H1 (cell line): Measurements from ENCODE around the gene UVSSA. TPM values are rescaled to one million over a fixed set of nuclear protein-coding genes. Genes with fewer than 3 reads are reported as not detected.

Experiments
- CTCF ChIA-PET: fragments of 300-600 bp; sonication (Branson Sonifier 250); formaldehyde crosslinking; loops from one replicate; lab custom pipeline; 2021; ENCODE audit not compliant: partially characterized antibody; lab: Charles Lee
- POLR2A ChIA-PET: fragments of 300-600 bp; sonication (Branson Sonifier 250); formaldehyde crosslinking; loops from one replicate; lab custom pipeline; 2021; ENCODE audit warnings: inconsistent platforms; ENCODE audit not compliant: partially characterized antibody; lab: Charles Lee
- DNase-seq, 2 experiments: peaks; one replicate each; pipeline versions ENCODE4 v3.0.0 to v3.0.0-alpha.2; 2010 to 2022; ENCODE audit warnings: low spot score in 2 of 2, low read depth in 1 of 2, mixed read lengths in 1 of 2
- FAIRE-seq: peaks from 2 replicates; lab custom pipeline; 2011; peaks lifted over from hg19 to GRCh38; lab: Jason Lieb, UNC
- H2AFZ ChIP-seq: 2 replicates; pipeline ENCODE4 v1.8.1; 2012; ENCODE audit warnings: low read length, inconsistent platforms
- H2AK5ac ChIP-seq: 2 replicates; pipeline ENCODE4 v1.6.1; 2013; ENCODE audit warnings: low read depth, low read length
- H2BK120ac ChIP-seq: replicated peaks from 2 replicates; pipeline ENCODE3; 2013; ENCODE audit warnings: low read depth, low read length, inconsistent platforms
- H2BK12ac ChIP-seq: 2 replicates; pipeline ENCODE4 v1.6.1; 2013; ENCODE audit warnings: low read depth, low read length
- H2BK15ac ChIP-seq: 2 replicates; pipeline ENCODE4 v1.6.1; 2013; ENCODE audit warnings: low read length
- H2BK20ac ChIP-seq: 2 replicates; pipeline ENCODE4 v1.6.1; 2013; ENCODE audit warnings: low read length
- H2BK5ac ChIP-seq: 2 replicates; pipeline ENCODE4 v1.6.1; 2013; ENCODE audit warnings: low read depth, low read length
- H3K14ac ChIP-seq: 2 replicates; pipeline ENCODE4 v1.6.1; 2013; ENCODE audit warnings: inconsistent platforms; ENCODE audit not compliant: insufficient read length
- H3K18ac ChIP-seq: 2 replicates; pipeline ENCODE4 v1.6.1; 2013; ENCODE audit warnings: low read length; ENCODE audit errors: extremely low read depth
- H3K23ac ChIP-seq: 2 replicates; pipeline ENCODE4 v1.6.1; 2013; ENCODE audit warnings: inconsistent platforms; ENCODE audit not compliant: insufficient read length
- H3K23me2 ChIP-seq: 2 replicates; pipeline ENCODE4 v1.6.1; 2013; ENCODE audit warnings: low read depth, low read length
- H3K27ac ChIP-seq: 2 replicates; pipeline ENCODE4 v1.6.1; 2011; ENCODE audit warnings: low read depth, low read length, inconsistent platforms
- H3K27me3 ChIP-seq, 4 experiments: replicated peaks in 1 of 4; 1 replicate in 1 of 4; 2 replicates in 3 of 4; pipeline versions ENCODE4 v1.6.1 to v1.8.1; 2011 to 2013; ENCODE audit warnings: low read length in 3 of 4, mild to moderate bottlenecking in 3 of 4, inconsistent platforms in 2 of 4, mixed read lengths in 2 of 4, moderate library complexity in 1 of 4; ENCODE audit not compliant: control insufficient read depth in 3 of 4, insufficient read depth in 3 of 4; ENCODE audit errors: extremely low read depth in 1 of 4
- H3K36me3 ChIP-seq, 4 experiments: 2 replicates each; pipeline versions ENCODE4 v1.6.1 to v1.8.1; 2011 to 2013; ENCODE audit warnings: mild to moderate bottlenecking in 4 of 4, low read length in 3 of 4, moderate library complexity in 2 of 4, control low read depth in 1 of 4, inconsistent platforms in 1 of 4; ENCODE audit not compliant: insufficient read depth in 4 of 4, control insufficient read depth in 2 of 4
- H3K4ac ChIP-seq: replicated peaks from 2 replicates; pipeline ENCODE3; 2013; ENCODE audit warnings: low read length, low read depth, mixed read lengths, inconsistent platforms; ENCODE audit not compliant: insufficient read length
- H3K4me1 ChIP-seq, 4 experiments: replicated peaks in 1 of 4; 1 replicate in 1 of 4; 2 replicates in 3 of 4; pipeline versions ENCODE4 v1.6.1 to v1.8.1; 2011 to 2013; ENCODE audit warnings: low read length in 3 of 4, inconsistent platforms in 2 of 4, mixed read lengths in 1 of 4; ENCODE audit not compliant: insufficient read depth in 4 of 4, control insufficient read depth in 3 of 4
- H3K4me2 ChIP-seq, 2 experiments: 2 replicates each; pipeline versions ENCODE4 v1.6.1 to v1.8.1; 2011 to 2013; ENCODE audit warnings: low read depth in 2 of 2, low read length in 2 of 2, control low read depth in 1 of 2, inconsistent platforms in 1 of 2, mild to moderate bottlenecking in 1 of 2; ENCODE audit not compliant: insufficient read depth in 1 of 2
- H3K4me3 ChIP-seq, 4 experiments: fragments of 200-600, 300-600 bp in 1 of 4; sonication (generic), shearing (Covaris generic), sonication (Bioruptor Twin) in 1 of 4; 2 replicates each; pipeline versions ENCODE4 v1.5.1 to v1.8.1; 2011 to 2016; ENCODE audit warnings: low read length in 4 of 4, low read depth in 3 of 4, control low read depth in 2 of 4, inconsistent platforms in 2 of 4, mild to moderate bottlenecking in 2 of 4, mixed read lengths in 1 of 4, moderate library complexity in 1 of 4; ENCODE audit not compliant: insufficient read depth in 2 of 4; ENCODE audit errors: extremely low read depth in 1 of 4
- H3K56ac ChIP-seq: replicated peaks from 2 replicates; pipeline ENCODE3; 2013; ENCODE audit warnings: low read depth, mild to moderate bottlenecking, mixed read lengths, low read length, inconsistent platforms; ENCODE audit not compliant: insufficient read length
- H3K79me1 ChIP-seq: 2 replicates; pipeline ENCODE4 v1.6.1; 2013; ENCODE audit warnings: low read depth, low read length, control low read depth
- H3K79me2 ChIP-seq, 2 experiments: 2 replicates each; pipeline versions ENCODE4 v1.6.1 to v1.8.1; 2012 to 2013; ENCODE audit warnings: low read length in 2 of 2, mild to moderate bottlenecking in 2 of 2, inconsistent platforms in 1 of 2; ENCODE audit not compliant: insufficient read depth in 2 of 2, control insufficient read depth in 1 of 2
- H3K9ac ChIP-seq, 4 experiments: replicated peaks in 1 of 4; 1 replicate in 1 of 4; 2 replicates in 3 of 4; pipeline versions ENCODE4 v1.6.1 to v1.8.1; 2011 to 2013; ENCODE audit warnings: low read depth in 3 of 4, low read length in 3 of 4, control low read depth in 2 of 4, mild to moderate bottlenecking in 2 of 4, moderate library complexity in 2 of 4, inconsistent platforms in 1 of 4; ENCODE audit errors: extremely low read depth in 1 of 4
- H3K9me3 ChIP-seq, 2 experiments: 2 replicates each; pipeline versions ENCODE4 v1.6.1 to v1.8.1; 2012 to 2013; ENCODE audit warnings: mild to moderate bottlenecking in 2 of 2, moderate library complexity in 2 of 2, control low read depth in 1 of 2, inconsistent platforms in 1 of 2, low read depth in 1 of 2, low read length in 1 of 2, mixed read lengths in 1 of 2; ENCODE audit not compliant: insufficient read depth in 2 of 2
- H4K20me1 ChIP-seq, 2 experiments: replicated peaks in 1 of 2; 2 replicates each; pipeline versions ENCODE3 to v1.8.1; 2011 to 2013; ENCODE audit warnings: inconsistent platforms in 2 of 2, low read length in 2 of 2, mild to moderate bottlenecking in 1 of 2; ENCODE audit not compliant: insufficient read depth in 2 of 2, control insufficient read depth in 1 of 2
- H4K5ac ChIP-seq: 2 replicates; pipeline ENCODE4 v1.6.1; 2013; ENCODE audit warnings: low read length, low read depth, mixed read lengths, inconsistent platforms; ENCODE audit not compliant: insufficient read length
- H4K8ac ChIP-seq: 2 replicates; pipeline ENCODE4 v1.8.0; 2013; ENCODE audit warnings: mild to moderate bottlenecking, moderate library complexity, low read length, inconsistent platforms; ENCODE audit not compliant: insufficient read depth; ENCODE audit errors: extremely low read depth
- H4K91ac ChIP-seq: replicated peaks from 2 replicates; pipeline ENCODE3; 2013; ENCODE audit warnings: low read length, mixed read lengths, inconsistent platforms; ENCODE audit not compliant: insufficient read length
- CBX5 ChIP-seq: fragments of 300-800, 300-1000 bp; sonication (generic); IDR thresholded peaks from 2 replicates; pipeline ENCODE4 v1.7.1; 2016; ENCODE audit warnings: antibody characterized with exemption, low read length, low read depth
- JUN ChIP-seq: IDR thresholded peaks from 2 replicates; pipeline ENCODE4 v1.6.1; 2011; ENCODE audit warnings: low read depth, mild to moderate bottlenecking, improper control_type of control experiment, low read length
- YY1 ChIP-seq: IDR thresholded peaks from 2 replicates; pipeline ENCODE4 v1.6.1; 2011; ENCODE audit warnings: low read depth, mild to moderate bottlenecking, low read length
- WGBS, 2 experiments: shearing (Covaris generic) in 1 of 2; methylation state at CpG; one replicate each; pipeline versions ENCODE4 v1.1.6 to v1.1.7; 2013 to 2015; ENCODE audit warnings: low lambda C conversion rate in 2 of 2, mixed read lengths in 2 of 2, inconsistent platforms in 1 of 2, low coverage in 1 of 2, missing lambda C conversion rate in 1 of 2; ENCODE audit not compliant: insufficient replicate concordance in 2 of 2, insufficient coverage in 1 of 2, insufficient read length in 1 of 2; ENCODE audit errors: extremely low coverage in 1 of 2, missing lambda C conversion rate in 1 of 2; 5-methylcytosine and 5-hydroxymethylcytosine counted together
- polyA plus RNA-seq, 7 experiments: library from polyadenylated mRNA; depleted of rRNA in 3 of 7; stranded (reverse) in 5 of 7; unstranded in 2 of 7; fragments of >200 nt in 5 of 7; fragments of 200-250 nt in 2 of 7; gene quantifications; 1 replicate in 5 of 7; 2 replicates in 1 of 7; 4 replicates in 1 of 7; pipeline versions ENCODE4 v1.2.1 to v1.2.3, GENCODE V29; 2011 to 2013; ENCODE audit warnings: missing spikeins in 2 of 7, mixed read lengths in 2 of 7
- total RNA-seq: library from RNA; stranded (reverse); fragmentation: NEBNext Ultra II Directional; extraction: Animal tissue kit (Norgen Biotek cat#: 25700); gene quantifications from 2 replicates; pipeline ENCODE4 v1.2.1, GENCODE V29; 2021

UVSSA gene
- total and polyA plus RNA-seq, 2 of the 8 experiments (the other 6 are each of a cell fraction or from before 2014, with no cell fraction given), result 14.5 to 19.4 TPM

DNA sequence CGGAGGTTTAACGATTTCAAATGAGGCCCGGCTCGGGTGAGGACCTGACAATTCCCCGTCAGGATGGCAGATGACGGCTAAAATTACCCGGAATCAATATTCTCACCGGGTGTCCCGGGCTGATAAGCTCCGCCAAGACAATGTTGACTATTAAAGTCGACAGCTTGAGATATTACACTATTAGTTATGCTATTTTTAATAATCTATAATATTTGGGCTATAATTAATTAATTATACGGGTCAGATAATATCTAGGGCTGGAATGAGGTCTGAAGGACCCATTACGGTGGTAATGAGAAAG, 68.6 kb downstream of the UVSSA start:
- Histone ChIP-seq H4K20me1 (peaks cover 6 to 15% of the 10 kb centered on the region in 2 experiments), H3K27ac (no peak overlapping the region), H2BK20ac (no peak overlapping the region), H2BK12ac (no peak overlapping the region), H3K23ac (no peak overlapping the region), H4K5ac (no peak overlapping the region), H3K79me1 (no peaks in the 10 kb centered on the region), H3K36me3 (no peaks in the 10 kb centered on the region), H3K79me2 (no peaks in the 10 kb centered on the region), H3K23me2 (no peaks in the 10 kb centered on the region; the same call in 1 of the 2 replicates), H3K4me1 (peaks cover 0 to 10% (median 2%) of the 10 kb centered on the region in 4 experiments; a peak in 4 of 7 replicates), H4K8ac (no peak overlapping the region), H3K14ac (no peak overlapping the region), H3K27me3 (peaks cover 0 to 35% (median 31%) of the 10 kb centered on the region in 4 experiments; a peak in 6 of 7 replicates), H4K91ac (no peak overlapping the region), H3K18ac (no peak overlapping the region), H3K56ac (no peak overlapping the region), H3K9ac (no peak overlapping the region), H3K4me3 (no peak overlapping the region), H2BK5ac (no peak overlapping the region), H2BK120ac (no peak overlapping the region), H2BK15ac (no peak overlapping the region), H3K4ac (no peak overlapping the region), H3K9me3 (no peaks in the 10 kb centered on the region), H3K4me2 (no peak overlapping the region), H2AFZ (no peak overlapping the region), H2AK5ac (no peak overlapping the region)
- DNase-seq (no peak), FAIRE-seq (no peak)
- ChIA-PET CTCF (interaction anchor here (0.7 kb wide), 1 partner anchor 63 kb away, joined by 3 read pairs; no protein-coding TSS in a partner anchor), POLR2A (no interaction called here)
- WGBS, 2 experiments, result 79% methylated on average over 13 of the region's 13 CpGs; no CpG with 5 or more reads in 1 of the 2 experiments
- no peak for TF ChIP-seq YY1
- TF ChIP-seq CBX5, result no peak
- TF ChIP-seq JUN, result no peak
